SU-DHL-6 (cell line): ENCODE measurements around the gene FAF2.

Source experiments
- H2AFZ ChIP-seq: fragments of 200-600 bp; sonication (generic); 2 replicates; pipeline ENCODE4 v1.6.1; 2014; ENCODE audit warnings: low read depth, mild to moderate bottlenecking, moderate library complexity, mixed read lengths, antibody characterized with exemption, low read length; ENCODE audit not compliant: severe bottlenecking
- H3F3A ChIP-seq: fragments of 200-600 bp; shearing (Covaris generic); 2 replicates; pipeline ENCODE4 v1.6.0; 2016; ENCODE audit warnings: antibody characterized with exemption, mild to moderate bottlenecking; ENCODE audit not compliant: insufficient read depth
- H3K27ac ChIP-seq: fragments of 200-600 bp; sonication (generic); 2 replicates; pipeline ENCODE4 v1.5.1; 2016; ENCODE audit warnings: low read depth, mild to moderate bottlenecking, low read length, moderate library complexity, mixed read lengths
- H3K27me3 ChIP-seq: fragments of 200-600 bp; sonication (generic), shearing (Covaris generic); 2 replicates; pipeline ENCODE4 v1.6.0; 2014; ENCODE audit warnings: mild to moderate bottlenecking, low read length
- H3K36me3 ChIP-seq: fragments of 200-600 bp; sonication (generic); 2 replicates; pipeline ENCODE4 v1.6.1; 2014; ENCODE audit warnings: mild to moderate bottlenecking, low read length, mixed read lengths
- H3K4me2 ChIP-seq: fragments of 300-600, 200-600 bp; shearing (Covaris generic), sonication (generic); 2 replicates; pipeline ENCODE4 v1.6.0; 2014; ENCODE audit warnings: low read length, low read depth, mild to moderate bottlenecking; ENCODE audit not compliant: poor library complexity, severe bottlenecking
- H3K4me3 ChIP-seq: fragments of 200-600 bp; sonication (generic); 2 replicates; pipeline ENCODE4 v1.5.1; 2014; ENCODE audit warnings: antibody characterized with exemption, low read length, mild to moderate bottlenecking, mixed read lengths; ENCODE audit not compliant: insufficient read depth, poor library complexity, severe bottlenecking
- H3K79me2 ChIP-seq: fragments of 200-600 bp; sonication (generic); 2 replicates; pipeline ENCODE4 v1.6.1; 2014; ENCODE audit warnings: mild to moderate bottlenecking, low read length, moderate library complexity; ENCODE audit not compliant: insufficient read depth
- H3K9ac ChIP-seq: fragments of 200-600 bp; sonication (generic); 2 replicates; pipeline ENCODE4 v1.7.0; 2014; ENCODE audit warnings: mild to moderate bottlenecking, low read length
- H3K9me2 ChIP-seq: fragments of 200-600 bp; sonication (generic); replicated peaks from 2 replicates; pipeline ENCODE4 v1.6.1; 2014; ENCODE audit warnings: low read length; ENCODE audit not compliant: insufficient read depth
- H3K9me3 ChIP-seq: fragments of 200-600 bp; sonication (generic); 2 replicates; pipeline ENCODE4 v1.6.1; 2014; ENCODE audit warnings: low read length, mixed read lengths; ENCODE audit not compliant: insufficient read depth
- H4K20me1 ChIP-seq: fragments of 200-600 bp; sonication (generic); 2 replicates; pipeline ENCODE4 v1.6.1; 2014; ENCODE audit warnings: low read depth, mild to moderate bottlenecking, antibody characterized with exemption, low read length, moderate library complexity, mixed read lengths
- EZH2phosphoT487 ChIP-seq: fragments of 200-600 bp; sonication (generic), shearing (Covaris generic); conservative IDR thresholded peaks from 2 replicates; pipeline ENCODE4 v1.6.1; 2018; ENCODE audit warnings: mild to moderate bottlenecking, antibody characterized with exemption, low read length, moderate library complexity, mixed read lengths
- TF ChIP-seq, protein P1 (sequence below): fragments of 200-600 bp; sonication (generic); IDR thresholded peaks from one replicate; pipeline ENCODE4 v1.5.1; 2017; ENCODE audit warnings: antibody characterized with exemption, mild to moderate bottlenecking, low read length, moderate library complexity; ENCODE audit not compliant: insufficient read depth, poor library complexity, severe bottlenecking

The FAF2 gene

GRCh38 chr5:176503496-176503895 is 55.3 kb downstream of the FAF2 start:
- no peak overlapping the region for H3K4me2 ChIP-seq
- no peak overlapping the region for H3K27ac ChIP-seq
- H3K9me2 ChIP-seq, result no peaks in the 10 kb centered on the region
- no peaks in the 10 kb centered on the region for H4K20me1 ChIP-seq
- TF ChIP-seq EZH2phosphoT487, result no peak
- TF ChIP-seq, protein P1, sequence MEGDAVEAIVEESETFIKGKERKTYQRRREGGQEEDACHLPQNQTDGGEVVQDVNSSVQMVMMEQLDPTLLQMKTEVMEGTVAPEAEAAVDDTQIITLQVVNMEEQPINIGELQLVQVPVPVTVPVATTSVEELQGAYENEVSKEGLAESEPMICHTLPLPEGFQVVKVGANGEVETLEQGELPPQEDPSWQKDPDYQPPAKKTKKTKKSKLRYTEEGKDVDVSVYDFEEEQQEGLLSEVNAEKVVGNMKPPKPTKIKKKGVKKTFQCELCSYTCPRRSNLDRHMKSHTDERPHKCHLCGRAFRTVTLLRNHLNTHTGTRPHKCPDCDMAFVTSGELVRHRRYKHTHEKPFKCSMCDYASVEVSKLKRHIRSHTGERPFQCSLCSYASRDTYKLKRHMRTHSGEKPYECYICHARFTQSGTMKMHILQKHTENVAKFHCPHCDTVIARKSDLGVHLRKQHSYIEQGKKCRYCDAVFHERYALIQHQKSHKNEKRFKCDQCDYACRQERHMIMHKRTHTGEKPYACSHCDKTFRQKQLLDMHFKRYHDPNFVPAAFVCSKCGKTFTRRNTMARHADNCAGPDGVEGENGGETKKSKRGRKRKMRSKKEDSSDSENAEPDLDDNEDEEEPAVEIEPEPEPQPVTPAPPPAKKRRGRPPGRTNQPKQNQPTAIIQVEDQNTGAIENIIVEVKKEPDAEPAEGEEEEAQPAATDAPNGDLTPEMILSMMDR, result no peak
- no peaks in the 10 kb centered on the region for H3K27me3 ChIP-seq
- H3K9me3 ChIP-seq, result no peaks in the 10 kb centered on the region
- H3K4me3 ChIP-seq, result no peak overlapping the region
- no peaks in the 10 kb centered on the region for H3K79me2 ChIP-seq
- H3F3A ChIP-seq, result no peaks in the 10 kb centered on the region
- no peak overlapping the region for H2AFZ ChIP-seq
- H3K36me3 ChIP-seq, result peaks cover 14% of the 10 kb centered on the region; the same call in 1 of the 2 replicates
- no peak overlapping the region for H3K9ac ChIP-seq

GRCh38 chr5:176507911-176508310 is 59.7 kb downstream of the FAF2 start:
- no peaks in the 10 kb centered on the region for H3F3A ChIP-seq
- no peaks in the 10 kb centered on the region for H4K20me1 ChIP-seq
- H3K9me3 ChIP-seq, result no peaks in the 10 kb centered on the region
- no peak overlapping the region for H3K27ac ChIP-seq
- TF ChIP-seq, protein P1, result no peak
- TF ChIP-seq EZH2phosphoT487, result no peak
- no peaks in the 10 kb centered on the region for H3K79me2 ChIP-seq
- no peak overlapping the region for H3K4me2 ChIP-seq
- no peaks in the 10 kb centered on the region for H3K9me2 ChIP-seq
- H2AFZ ChIP-seq, result no peak overlapping the region
- no peaks in the 10 kb centered on the region for H3K36me3 ChIP-seq
- no peak overlapping the region for H3K4me3 ChIP-seq
- H3K9ac ChIP-seq, result no peak overlapping the region
- H3K27me3 ChIP-seq, result no peaks in the 10 kb centered on the region

DNA sequence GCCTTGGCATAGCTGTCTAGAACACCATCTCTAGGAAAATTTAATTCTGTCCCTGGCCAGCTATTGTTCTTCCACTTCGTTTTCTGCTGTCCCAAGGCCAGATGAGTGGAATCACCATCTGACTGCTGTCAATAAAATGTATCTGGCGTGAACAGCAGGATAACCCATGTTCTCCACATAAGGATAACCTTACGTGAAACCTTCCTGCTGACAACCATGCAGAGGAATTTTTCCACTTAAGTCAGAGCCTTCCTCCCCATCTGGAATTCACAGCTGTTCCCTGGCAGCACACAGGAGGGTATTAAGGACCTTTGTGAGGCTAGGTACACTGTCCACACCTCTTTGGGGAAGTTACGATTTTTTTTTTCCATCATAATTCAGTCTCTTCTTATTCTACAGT is 60.4 kb downstream of the FAF2 start:
- H4K20me1 ChIP-seq, result no peaks in the 10 kb centered on the region
- H3K4me2 ChIP-seq, result no peak overlapping the region
- TF ChIP-seq, protein P1, result no peak
- TF ChIP-seq EZH2phosphoT487, result no peak
- H3F3A ChIP-seq, result no peaks in the 10 kb centered on the region
- H2AFZ ChIP-seq, result no peak overlapping the region
- H3K79me2 ChIP-seq, result no peaks in the 10 kb centered on the region
- no peak overlapping the region for H3K27ac ChIP-seq
- H3K9me3 ChIP-seq, result no peaks in the 10 kb centered on the region
- H3K4me3 ChIP-seq, result no peak overlapping the region
- no peaks in the 10 kb centered on the region for H3K9me2 ChIP-seq
- no peaks in the 10 kb centered on the region for H3K27me3 ChIP-seq
- no peaks in the 10 kb centered on the region for H3K36me3 ChIP-seq
- no peak overlapping the region for H3K9ac ChIP-seq

- Histone ChIP-seq H3K4me3 (no peak overlapping the region), H3K27me3 (no peaks in the 10 kb centered on the region), H3K9me3 (no peaks in the 10 kb centered on the region), H4K20me1 (no peaks in the 10 kb centered on the region), H3K79me2 (no peaks in the 10 kb centered on the region), H3K36me3 (no peaks in the 10 kb centered on the region), H3K4me2 (no peak overlapping the region), H2AFZ (no peak overlapping the region), H3K27ac (no peak overlapping the region), H3K9ac (no peak overlapping the region), H3K9me2 (no peaks in the 10 kb centered on the region), H3F3A (peaks cover 3% of the 10 kb centered on the region; the same call in 1 of the 2 replicates)
- TF ChIP-seq, protein P1, result no peak
- no peak for TF ChIP-seq EZH2phosphoT487
Measured at GRCh38 chr5:176513788-176514187, 65.6 kb downstream of the FAF2 start.
